DOHH2 (cell line): ENCODE measurements around the gene ADAMTS13.

ENCODE experiments used
- H3F3A ChIP-seq: fragments of 200-600 bp; sonication (generic), shearing (Covaris generic); 2 replicates; pipeline ENCODE4 v1.6.0; 2016; ENCODE audit warnings: antibody characterized with exemption, mild to moderate bottlenecking; ENCODE audit not compliant: control insufficient read depth, insufficient read depth
- H3K27ac ChIP-seq: fragments of 200-600 bp; sonication (generic); 2 replicates; pipeline ENCODE4 v1.5.1; 2014; ENCODE audit warnings: low read depth, mild to moderate bottlenecking, low read length, moderate library complexity
- H3K27me3 ChIP-seq: fragments of 200-600 bp; sonication (generic); 2 replicates; pipeline ENCODE4 v1.6.1; 2014; ENCODE audit warnings: mild to moderate bottlenecking, low read length, mixed read lengths; ENCODE audit not compliant: control insufficient read depth
- H3K36me3 ChIP-seq: fragments of 200-600 bp; sonication (generic); 2 replicates; pipeline ENCODE4 v1.6.1; 2014; ENCODE audit warnings: mild to moderate bottlenecking, low read length, moderate library complexity, mixed read lengths; ENCODE audit not compliant: control insufficient read depth
- H3K4me1 ChIP-seq: fragments of 200-600 bp; sonication (generic); 2 replicates; pipeline ENCODE4 v1.6.1; 2014; ENCODE audit warnings: mild to moderate bottlenecking, low read length, mixed read lengths; ENCODE audit not compliant: control insufficient read depth
- H3K4me2 ChIP-seq: fragments of 200-600 bp; sonication (generic); 2 replicates; pipeline ENCODE4 v1.6.0; 2014; ENCODE audit warnings: mild to moderate bottlenecking, low read length, moderate library complexity
- H3K4me3 ChIP-seq: fragments of 200-600 bp; sonication (generic); 2 replicates; pipeline ENCODE4 v1.5.1; 2014; ENCODE audit warnings: mild to moderate bottlenecking, low read length, mixed read lengths
- H3K79me2 ChIP-seq: fragments of 200-600 bp; sonication (generic); 2 replicates; pipeline ENCODE4 v1.6.1; 2014; ENCODE audit warnings: mild to moderate bottlenecking, low read length, mixed read lengths; ENCODE audit not compliant: control insufficient read depth
- H3K9me2 ChIP-seq: fragments of 200-600 bp; sonication (generic); replicated peaks from 2 replicates; pipeline ENCODE4 v1.6.1; 2014; ENCODE audit warnings: mild to moderate bottlenecking, low read length, mixed read lengths; ENCODE audit not compliant: control insufficient read depth
- H3K9me3 ChIP-seq: fragments of 200-600 bp; sonication (generic); 2 replicates; pipeline ENCODE4 v1.6.1; 2014; ENCODE audit warnings: antibody characterized with exemption, low read length, mixed read lengths; ENCODE audit not compliant: control insufficient read depth, insufficient read depth
- H4K20me1 ChIP-seq: fragments of 200-600 bp; sonication (generic); 2 replicates; pipeline ENCODE4 v1.6.0; 2014; ENCODE audit warnings: low read depth, mild to moderate bottlenecking, antibody characterized with exemption, low read length, moderate library complexity; ENCODE audit not compliant: control insufficient read depth, insufficient read depth
- EZH2phosphoT487 ChIP-seq: fragments of 200-600 bp; sonication (generic); IDR thresholded peaks from 2 replicates; pipeline ENCODE4 v1.6.1; 2017; ENCODE audit warnings: borderline replicate concordance, mild to moderate bottlenecking, antibody characterized with exemption, low read length, moderate library complexity, mixed read lengths
- TF ChIP-seq, protein P1 (sequence below): fragments of 200-600 bp; sonication (generic); IDR thresholded peaks from one replicate; pipeline ENCODE4 v1.5.1; 2014; ENCODE audit warnings: antibody characterized with exemption, mild to moderate bottlenecking, low read depth, low read length; ENCODE audit not compliant: poor library complexity, severe bottlenecking

The ADAMTS13 gene

GRCh38 chr9:133464638-133465037, 42.5 kb downstream of the ADAMTS13 start:
- Histone ChIP-seq H4K20me1 (0 out of 2 replicates have a peak, but pooled peaks cover 5% of the 10 kb centered on the region), H3K27ac (no peak overlapping the region), H3K27me3 (peaks cover 20% of the 10 kb centered on the region), H3K79me2 (no peaks in the 10 kb centered on the region), H3K4me2 (no peak overlapping the region), H3K4me3 (no peak overlapping the region), H3K9me3 (no peaks in the 10 kb centered on the region), H3K4me1 (peaks cover 16% of the 10 kb centered on the region), H3F3A (0 out of 2 replicates have a peak, but pooled peaks cover 5% of the 10 kb centered on the region), H3K9me2 (no peaks in the 10 kb centered on the region), H3K36me3 (no peaks in the 10 kb centered on the region)
- no peak for TF ChIP-seq EZH2phosphoT487
- TF ChIP-seq, protein P1, sequence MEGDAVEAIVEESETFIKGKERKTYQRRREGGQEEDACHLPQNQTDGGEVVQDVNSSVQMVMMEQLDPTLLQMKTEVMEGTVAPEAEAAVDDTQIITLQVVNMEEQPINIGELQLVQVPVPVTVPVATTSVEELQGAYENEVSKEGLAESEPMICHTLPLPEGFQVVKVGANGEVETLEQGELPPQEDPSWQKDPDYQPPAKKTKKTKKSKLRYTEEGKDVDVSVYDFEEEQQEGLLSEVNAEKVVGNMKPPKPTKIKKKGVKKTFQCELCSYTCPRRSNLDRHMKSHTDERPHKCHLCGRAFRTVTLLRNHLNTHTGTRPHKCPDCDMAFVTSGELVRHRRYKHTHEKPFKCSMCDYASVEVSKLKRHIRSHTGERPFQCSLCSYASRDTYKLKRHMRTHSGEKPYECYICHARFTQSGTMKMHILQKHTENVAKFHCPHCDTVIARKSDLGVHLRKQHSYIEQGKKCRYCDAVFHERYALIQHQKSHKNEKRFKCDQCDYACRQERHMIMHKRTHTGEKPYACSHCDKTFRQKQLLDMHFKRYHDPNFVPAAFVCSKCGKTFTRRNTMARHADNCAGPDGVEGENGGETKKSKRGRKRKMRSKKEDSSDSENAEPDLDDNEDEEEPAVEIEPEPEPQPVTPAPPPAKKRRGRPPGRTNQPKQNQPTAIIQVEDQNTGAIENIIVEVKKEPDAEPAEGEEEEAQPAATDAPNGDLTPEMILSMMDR, result no peak

DNA sequence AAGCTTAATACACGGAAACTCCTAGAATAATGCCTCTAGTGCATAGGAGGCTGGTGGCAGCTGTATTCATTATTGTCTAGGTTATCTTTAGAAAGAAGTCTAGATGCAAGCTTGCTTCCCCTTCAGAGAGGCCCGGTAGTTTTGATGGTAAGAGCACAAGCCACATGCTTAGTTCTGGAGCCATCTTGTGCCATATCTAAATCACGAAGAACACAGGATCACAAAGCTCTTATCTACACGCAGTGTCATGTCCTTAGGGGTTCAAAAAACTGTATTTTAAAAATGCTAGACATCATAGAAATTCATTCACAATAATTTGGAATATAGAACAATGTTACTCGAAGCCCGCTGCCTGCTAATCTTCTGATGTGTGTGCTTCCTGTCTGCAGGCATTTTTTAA, 43.8 kb downstream of the ADAMTS13 start:
- H4K20me1 ChIP-seq, result 0 out of 2 replicates have a peak, but pooled peaks cover 10% of the 10 kb centered on the region
- no peak overlapping the region for H3K27ac ChIP-seq
- no peak overlapping the region for H3K4me3 ChIP-seq
- H3K9me2 ChIP-seq, result no peaks in the 10 kb centered on the region
- H3K4me1 ChIP-seq, result peaks cover 9% of the 10 kb centered on the region
- peaks cover 20% of the 10 kb centered on the region for H3K27me3 ChIP-seq
- TF ChIP-seq, protein P1, result no peak
- TF ChIP-seq EZH2phosphoT487, result no peak
- no peaks in the 10 kb centered on the region for H3K79me2 ChIP-seq
- H3F3A ChIP-seq, result 0 out of 2 replicates have a peak, but pooled peaks cover 4% of the 10 kb centered on the region
- no peak overlapping the region for H3K4me2 ChIP-seq
- no peaks in the 10 kb centered on the region for H3K36me3 ChIP-seq
- H3K9me3 ChIP-seq, result no peaks in the 10 kb centered on the region

DNA sequence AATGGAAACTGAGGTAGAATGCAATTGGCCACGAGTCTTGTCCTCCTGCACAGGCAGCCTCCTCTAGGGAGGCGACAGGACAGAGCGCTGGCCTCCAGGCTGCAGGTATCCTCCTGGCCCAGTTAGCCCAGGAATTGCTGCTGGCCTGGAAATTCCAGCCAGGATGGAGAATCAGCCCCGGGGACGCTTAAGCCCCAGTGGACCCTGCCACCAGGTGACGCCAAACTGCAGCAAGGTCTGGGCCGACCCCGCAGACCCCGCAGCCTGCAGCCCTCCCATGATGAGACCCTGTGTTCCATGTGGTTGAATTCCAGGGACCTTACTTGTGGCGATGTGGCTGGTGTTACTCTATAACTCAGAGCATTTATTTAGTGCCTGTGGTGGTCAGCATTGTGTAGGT, 44.9 kb downstream of the ADAMTS13 start:
- no peaks in the 10 kb centered on the region for H3K9me2 ChIP-seq
- no peak overlapping the region for H3K4me3 ChIP-seq
- 0 out of 2 replicates have a peak, but pooled peaks cover 5% of the 10 kb centered on the region for H4K20me1 ChIP-seq
- H3K27me3 ChIP-seq, result peaks cover 16% of the 10 kb centered on the region
- H3K36me3 ChIP-seq, result peaks cover 8% of the 10 kb centered on the region
- H3K9me3 ChIP-seq, result no peaks in the 10 kb centered on the region
- no peaks in the 10 kb centered on the region for H3K79me2 ChIP-seq
- H3K4me1 ChIP-seq, result peaks cover 2% of the 10 kb centered on the region; the same call in 1 of the 2 replicates
- H3K4me2 ChIP-seq, result no peak overlapping the region
- H3K27ac ChIP-seq, result no peak overlapping the region
- 0 out of 2 replicates have a peak, but pooled peaks cover 4% of the 10 kb centered on the region for H3F3A ChIP-seq
- no peak for TF ChIP-seq EZH2phosphoT487
- TF ChIP-seq, protein P1, result no peak
